Loucy (cell line): ENCODE results near the gene SYNJ2.

Experiments
- H2AFZ ChIP-seq: fragments of 200-600 bp; sonication (generic); 2 replicates; pipeline ENCODE4 v1.6.0; 2016; ENCODE audit warnings: antibody characterized with exemption, mild to moderate bottlenecking, low read length, moderate library complexity
- H3F3A ChIP-seq: fragments of 200-600 bp; 2 replicates; pipeline ENCODE4 v1.6.0; 2016; ENCODE audit warnings: antibody characterized with exemption, low read depth, mild to moderate bottlenecking
- H3K27me3 ChIP-seq: fragments of 200-600 bp; sonication (generic); 2 replicates; pipeline ENCODE4 v1.6.1; 2014; ENCODE audit warnings: low read length, mild to moderate bottlenecking; ENCODE audit not compliant: insufficient read depth, poor library complexity, severe bottlenecking
- H3K36me3 ChIP-seq: fragments of 200-600 bp; sonication (generic); 2 replicates; pipeline ENCODE4 v1.6.1; 2016; ENCODE audit warnings: low read length; ENCODE audit not compliant: insufficient read depth
- H3K4me1 ChIP-seq: fragments of 200-600 bp; sonication (generic); 2 replicates; pipeline ENCODE4 v1.5.1; 2014; ENCODE audit warnings: low read length, mild to moderate bottlenecking; ENCODE audit not compliant: insufficient read depth, poor library complexity, severe bottlenecking
- H3K4me2 ChIP-seq: fragments of 200-600 bp; sonication (generic); 2 replicates; pipeline ENCODE4 v1.6.0; 2014; ENCODE audit warnings: antibody characterized with exemption, low read length, low read depth, mild to moderate bottlenecking; ENCODE audit not compliant: poor library complexity, severe bottlenecking
- H3K4me3 ChIP-seq: fragments of 200-600 bp; sonication (generic); 2 replicates; pipeline ENCODE4 v1.5.1; 2014; ENCODE audit warnings: low read length, mild to moderate bottlenecking, mixed read lengths; ENCODE audit not compliant: poor library complexity, severe bottlenecking
- H3K79me2 ChIP-seq: fragments of 200-600 bp; sonication (generic); 2 replicates; pipeline ENCODE4 v1.6.1; 2014; ENCODE audit warnings: low read length; ENCODE audit not compliant: insufficient read depth
- H3K9ac ChIP-seq: fragments of 200-600 bp; sonication (generic); 2 replicates; pipeline ENCODE4 v1.6.0; 2014; ENCODE audit warnings: mild to moderate bottlenecking, low read depth, low read length, moderate library complexity; ENCODE audit not compliant: poor library complexity, severe bottlenecking
- H3K9me2 ChIP-seq: fragments of 200-600 bp; sonication (generic); replicated peaks from 2 replicates; pipeline ENCODE4 v1.6.1; 2016; ENCODE audit warnings: low read depth, low read length, mixed read lengths
- H3K9me3 ChIP-seq: fragments of 200-600 bp; sonication (generic); 2 replicates; pipeline ENCODE4 v1.6.1; 2014; ENCODE audit warnings: mild to moderate bottlenecking, antibody characterized with exemption, low read length, low read depth; ENCODE audit not compliant: insufficient read depth
- H4K20me1 ChIP-seq: fragments of 200-600 bp; sonication (generic); 2 replicates; pipeline ENCODE4 v1.6.0; 2014; ENCODE audit warnings: antibody characterized with exemption, low read length, mild to moderate bottlenecking; ENCODE audit not compliant: insufficient read depth, poor library complexity, severe bottlenecking
- EZH2phosphoT487 ChIP-seq: fragments of 200-600 bp; IDR thresholded peaks from 2 replicates; pipeline ENCODE4 v1.6.1; 2018; ENCODE audit warnings: antibody characterized with exemption, mild to moderate bottlenecking, moderate library complexity, borderline replicate concordance
- TF ChIP-seq, protein P1 (sequence below): fragments of 200-600 bp; sonication (generic); conservative IDR thresholded peaks from 2 replicates; pipeline ENCODE4 v1.5.1; 2014; ENCODE audit warnings: mild to moderate bottlenecking, antibody characterized with exemption, low read length

The SYNJ2 gene

DNA sequence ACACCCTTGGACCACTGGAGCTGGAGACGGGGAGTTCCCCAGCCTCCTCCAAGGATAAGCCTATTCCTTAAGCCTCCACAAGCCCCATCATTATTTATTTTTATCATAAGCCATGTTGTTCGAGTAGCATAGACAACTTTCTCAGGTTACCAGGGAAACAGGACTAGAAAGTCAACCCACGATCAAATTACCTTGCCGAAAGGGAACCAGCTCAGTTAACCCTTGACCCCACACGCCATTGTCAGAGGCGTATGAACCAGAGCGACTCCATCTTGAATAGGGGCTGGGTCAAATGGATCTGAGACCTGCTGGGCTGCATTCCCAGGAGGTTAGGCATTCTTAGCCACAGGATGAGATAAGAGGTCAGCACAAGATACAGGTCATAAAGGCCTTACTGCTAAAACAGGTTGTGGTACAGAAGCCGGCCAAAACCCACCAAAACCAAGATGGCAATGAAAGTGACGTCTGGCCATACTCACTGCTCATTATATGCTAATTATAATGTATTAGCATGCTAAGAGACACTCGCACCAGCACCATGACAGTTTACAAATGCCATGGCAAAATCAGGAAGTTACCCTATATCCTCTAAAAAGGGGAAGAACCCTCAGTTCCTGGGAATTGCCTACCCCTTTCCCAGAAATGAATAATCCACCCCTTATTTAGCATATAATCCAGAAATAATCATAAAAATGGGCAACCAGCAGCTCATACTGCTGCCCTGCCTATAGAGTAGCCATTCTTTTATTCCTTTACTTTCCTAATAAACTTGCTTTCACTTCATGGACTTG, 22.4 kb downstream of the SYNJ2 start:
- H3K9me3 ChIP-seq = no peaks in the 10 kb centered on the region
- H4K20me1 ChIP-seq = no peaks in the 10 kb centered on the region
- peaks cover 40% of the 10 kb centered on the region for H3K79me2 ChIP-seq
- no peaks in the 10 kb centered on the region for H3K9me2 ChIP-seq
- H3K4me1 ChIP-seq = peaks cover 21% of the 10 kb centered on the region
- H3K4me2 ChIP-seq = no peak overlapping the region
- no peaks in the 10 kb centered on the region for H3K36me3 ChIP-seq
- no peak overlapping the region for H3K4me3 ChIP-seq
- H3K9ac ChIP-seq = no peak overlapping the region
- no peak for TF ChIP-seq EZH2phosphoT487
- TF ChIP-seq, protein P1, sequence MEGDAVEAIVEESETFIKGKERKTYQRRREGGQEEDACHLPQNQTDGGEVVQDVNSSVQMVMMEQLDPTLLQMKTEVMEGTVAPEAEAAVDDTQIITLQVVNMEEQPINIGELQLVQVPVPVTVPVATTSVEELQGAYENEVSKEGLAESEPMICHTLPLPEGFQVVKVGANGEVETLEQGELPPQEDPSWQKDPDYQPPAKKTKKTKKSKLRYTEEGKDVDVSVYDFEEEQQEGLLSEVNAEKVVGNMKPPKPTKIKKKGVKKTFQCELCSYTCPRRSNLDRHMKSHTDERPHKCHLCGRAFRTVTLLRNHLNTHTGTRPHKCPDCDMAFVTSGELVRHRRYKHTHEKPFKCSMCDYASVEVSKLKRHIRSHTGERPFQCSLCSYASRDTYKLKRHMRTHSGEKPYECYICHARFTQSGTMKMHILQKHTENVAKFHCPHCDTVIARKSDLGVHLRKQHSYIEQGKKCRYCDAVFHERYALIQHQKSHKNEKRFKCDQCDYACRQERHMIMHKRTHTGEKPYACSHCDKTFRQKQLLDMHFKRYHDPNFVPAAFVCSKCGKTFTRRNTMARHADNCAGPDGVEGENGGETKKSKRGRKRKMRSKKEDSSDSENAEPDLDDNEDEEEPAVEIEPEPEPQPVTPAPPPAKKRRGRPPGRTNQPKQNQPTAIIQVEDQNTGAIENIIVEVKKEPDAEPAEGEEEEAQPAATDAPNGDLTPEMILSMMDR = no peak
- no peaks in the 10 kb centered on the region for H3K27me3 ChIP-seq
- no peaks in the 10 kb centered on the region for H3F3A ChIP-seq
- no peak overlapping the region for H2AFZ ChIP-seq

DNA sequence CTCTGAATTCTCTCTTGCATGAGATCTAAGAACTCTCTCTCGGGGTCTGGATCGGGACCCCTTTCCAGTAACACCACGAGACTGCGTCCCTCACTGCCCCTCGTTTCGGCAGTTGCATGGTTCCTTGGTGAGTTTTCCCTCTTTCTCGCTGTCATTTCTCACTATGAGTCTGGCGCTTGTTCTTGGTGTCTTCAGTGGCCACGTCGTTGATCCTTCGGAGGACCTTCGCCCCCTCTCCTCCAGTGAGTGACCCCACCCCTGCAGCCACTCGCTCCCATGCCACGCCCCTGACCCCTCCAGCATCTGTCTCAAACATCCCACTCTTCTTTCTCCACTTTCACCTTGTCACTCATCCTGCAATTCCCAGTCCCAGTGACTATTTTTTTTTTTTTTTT, 23.0 kb downstream of the SYNJ2 start:
- H3K79me2 ChIP-seq = peaks cover 43% of the 10 kb centered on the region
- no peak overlapping the region for H3K4me2 ChIP-seq

DNA sequence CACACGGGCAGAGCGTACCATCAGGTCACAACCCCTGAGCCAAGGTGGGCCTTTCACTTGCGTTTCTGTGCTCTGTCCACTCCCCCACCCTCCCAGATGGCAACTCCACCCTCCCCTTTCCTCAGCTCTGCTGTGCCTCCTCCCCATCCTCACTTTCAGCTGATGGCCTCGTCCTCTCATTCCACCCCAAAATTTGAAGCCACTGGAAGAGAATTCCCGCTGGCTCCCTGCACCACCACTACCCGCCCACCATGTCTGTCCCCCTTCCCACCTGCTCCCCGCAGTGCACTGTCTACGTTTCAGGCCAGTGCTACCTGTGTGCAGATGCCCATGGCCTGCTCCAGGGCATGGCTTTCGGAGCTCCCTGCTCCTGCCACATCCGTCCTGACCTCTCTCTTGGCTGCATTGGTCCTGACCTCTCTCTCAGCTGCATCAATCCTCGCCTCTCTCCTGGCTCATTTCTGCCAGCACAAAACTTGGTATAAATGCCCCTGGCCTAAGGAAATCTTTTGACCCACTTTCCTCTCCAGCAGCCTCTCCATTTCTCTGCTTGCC, 24.0 kb downstream of the SYNJ2 start:
- Histone ChIP-seq H4K20me1 (no peaks in the 10 kb centered on the region), H2AFZ (no peak overlapping the region), H3K36me3 (no peaks in the 10 kb centered on the region), H3K4me2 (no peak overlapping the region), H3K79me2 (peaks cover 52% of the 10 kb centered on the region), H3K9me2 (no peaks in the 10 kb centered on the region), H3F3A (no peaks in the 10 kb centered on the region), H3K9ac (no peak overlapping the region), H3K27me3 (no peaks in the 10 kb centered on the region), H3K4me3 (no peak overlapping the region), H3K4me1 (peaks cover 33% of the 10 kb centered on the region), H3K9me3 (no peaks in the 10 kb centered on the region)
- TF ChIP-seq, protein P1 = no peak
- TF ChIP-seq EZH2phosphoT487 = no peak

More for the DNA sequence above, 23.0 kb downstream of the SYNJ2 start:
- Histone ChIP-seq H3K9ac (no peak overlapping the region), H3K4me3 (no peak overlapping the region), H3K27me3 (no peaks in the 10 kb centered on the region), H3K4me1 (peaks cover 27% of the 10 kb centered on the region), H3K9me3 (no peaks in the 10 kb centered on the region), H3F3A (no peaks in the 10 kb centered on the region), H3K36me3 (no peaks in the 10 kb centered on the region), H2AFZ (no peak overlapping the region), H3K9me2 (no peaks in the 10 kb centered on the region), H4K20me1 (no peaks in the 10 kb centered on the region)
- TF ChIP-seq, protein P1 = no peak
- no peak for TF ChIP-seq EZH2phosphoT487
